GM23338 (cell line): ENCODE measurements around the gene HCFC1. TPM values are rescaled to one million over a fixed set of nuclear protein-coding genes. Genes with fewer than 3 reads are reported as not detected.
A peak's percentile ranks its signal among the peaks of the same experiment; 100 is the strongest.

Source experiments
- ATAC-seq: fragments of 200-7000 bp; cut with Tn5 transposase; 3 replicates; pipeline ENCODE4 v1.9.1; 2020
- DNase-seq: peaks from one replicate; pipeline ENCODE4 v3.0.0-alpha.2; 2015; ENCODE audit warnings: low spot score
- H2AFZ ChIP-seq: fragments of 200-600 bp; sonication (generic); 2 replicates; pipeline ENCODE4 v1.8.0; 2016; ENCODE audit warnings: antibody characterized with exemption, mild to moderate bottlenecking, moderate library complexity
- H3F3A ChIP-seq: fragments of 200-600 bp; sonication (generic); replicated peaks from 2 replicates; pipeline ENCODE4 v1.8.0; 2017; ENCODE audit warnings: antibody characterized with exemption, mixed run types, low read depth
- H3K27ac ChIP-seq: fragments of 200-600 bp; sonication (generic); 2 replicates; pipeline ENCODE4 v1.6.1; 2016; ENCODE audit warnings: low read depth
- H3K27me3 ChIP-seq: fragments of 200-600 bp; sonication (generic); 2 replicates; pipeline ENCODE4 v1.8.0; 2016; ENCODE audit warnings: mild to moderate bottlenecking, mixed run types, moderate library complexity; ENCODE audit not compliant: insufficient read depth
- H3K36me3 ChIP-seq: fragments of 200-600 bp; sonication (generic); 2 replicates; pipeline ENCODE4 v1.8.0; 2016; ENCODE audit warnings: mild to moderate bottlenecking; ENCODE audit not compliant: insufficient read depth
- H3K4me1 ChIP-seq: fragments of 200-600 bp; sonication (generic); 2 replicates; pipeline ENCODE4 v1.8.0; 2016; ENCODE audit warnings: mild to moderate bottlenecking, moderate library complexity; ENCODE audit not compliant: insufficient read depth
- H3K4me2 ChIP-seq: fragments of 200-600 bp; sonication (generic); 2 replicates; pipeline ENCODE4 v1.7.1; 2017; ENCODE audit warnings: mixed run types
- H3K4me3 ChIP-seq: fragments of 200-600 bp; sonication (generic); 2 replicates; pipeline ENCODE4 v1.6.1; 2016; ENCODE audit warnings: mixed run types
- H3K79me2 ChIP-seq: fragments of 200-600 bp; sonication (generic); replicated peaks from 2 replicates; pipeline ENCODE4 v1.8.0; 2017; ENCODE audit warnings: mild to moderate bottlenecking; ENCODE audit not compliant: insufficient read depth
- H3K9me2 ChIP-seq: fragments of 200-600 bp; sonication (generic); 2 replicates; pipeline ENCODE4 v1.8.0; 2017; ENCODE audit not compliant: insufficient read depth
- H4K20me1 ChIP-seq: fragments of 200-600 bp; sonication (generic); replicated peaks from 2 replicates; pipeline ENCODE4 v1.8.0; 2017; ENCODE audit warnings: mild to moderate bottlenecking; ENCODE audit not compliant: insufficient read depth
- H3K27ac Mint-ChIP-seq: 2 replicates; pipeline ENCODE4 v1.8.0; 2020; ENCODE audit warnings: inconsistent platforms, mild to moderate bottlenecking, moderate library complexity, mixed read lengths
- H3K27me3 Mint-ChIP-seq: 3 replicates; pipeline ENCODE4 v1.8.0; 2022; ENCODE audit warnings: low read depth, mild to moderate bottlenecking, moderate library complexity, mixed read lengths, inconsistent platforms; ENCODE audit not compliant: insufficient read depth, poor library complexity
- H3K36me3 Mint-ChIP-seq: 3 replicates; pipeline ENCODE4 v1.8.0; 2021; ENCODE audit warnings: low read depth, mild to moderate bottlenecking, inconsistent platforms, moderate library complexity, mixed read lengths
- H3K4me1 Mint-ChIP-seq: 3 replicates; pipeline ENCODE4 v1.8.0; 2020; ENCODE audit warnings: mild to moderate bottlenecking, inconsistent platforms, mixed read lengths
- H3K4me3 Mint-ChIP-seq: 3 replicates; pipeline ENCODE4 v1.8.0; 2021; ENCODE audit warnings: moderate library complexity, mild to moderate bottlenecking, inconsistent platforms, mixed read lengths
- H3K9me3 Mint-ChIP-seq: 3 replicates; pipeline ENCODE4 v1.8.0; 2020; ENCODE audit warnings: moderate library complexity, mild to moderate bottlenecking, inconsistent platforms, mixed read lengths
- CREB1 ChIP-seq: fragments of 250-450 bp; sonication (Bioruptor Pico); IDR thresholded peaks from 2 replicates; pipeline ENCODE4 v1.5.0; 2020; ENCODE audit warnings: low read depth, mild to moderate bottlenecking, moderate library complexity
- CTCF ChIP-seq, 2 experiments: fragments of 200-600 bp in 1 of 2; sonication (generic) in 1 of 2; conservative IDR thresholded peaks; 2 replicates each; pipeline versions ENCODE4 v1.5.1 to v1.6.1; 2016 to 2017; ENCODE audit warnings: antibody characterized with exemption in 2 of 2, low read depth in 2 of 2, mild to moderate bottlenecking in 2 of 2, moderate library complexity in 1 of 2
- ETS1 ChIP-seq: IDR thresholded peaks from 2 replicates; pipeline ENCODE4 v1.6.1; 2016; ENCODE audit warnings: antibody characterized with exemption
- EZH2 ChIP-seq: fragments of 200-600 bp; sonication (generic); IDR thresholded peaks from one replicate; pipeline ENCODE4 v1.8.0; 2017; ENCODE audit warnings: antibody characterized with exemption, mild to moderate bottlenecking, low read depth; ENCODE audit not compliant: unreplicated experiment
- EZH2phosphoT487 ChIP-seq: fragments of 200-600 bp; sonication (generic); IDR thresholded peaks from one replicate; pipeline ENCODE4 v1.8.1; 2018; ENCODE audit warnings: antibody characterized with exemption; ENCODE audit not compliant: unreplicated experiment
- JUNB ChIP-seq: IDR thresholded peaks from one replicate; pipeline ENCODE4 v1.6.1; 2016; ENCODE audit warnings: antibody characterized with exemption; ENCODE audit not compliant: unreplicated experiment
- POLR2AphosphoS5 ChIP-seq: IDR thresholded peaks from 2 replicates; pipeline ENCODE4 v1.6.1; 2016; ENCODE audit warnings: antibody characterized with exemption, low read depth
- STAT1 ChIP-seq: IDR thresholded peaks from one replicate; pipeline ENCODE4 v1.6.1; 2016; ENCODE audit warnings: antibody characterized with exemption; ENCODE audit not compliant: unreplicated experiment
- ZNF114 ChIP-seq: fragments of 250-450 bp; sonication (Bioruptor Pico); IDR thresholded peaks from 2 replicates; pipeline ENCODE4 v1.5.0; 2020; ENCODE audit warnings: mild to moderate bottlenecking, moderate library complexity
- ZNF462 ChIP-seq: fragments of 250-450 bp; sonication (Bioruptor Pico); IDR thresholded peaks from 2 replicates; pipeline ENCODE4 v1.5.0; 2020; ENCODE audit warnings: mild to moderate bottlenecking, moderate library complexity
- polyA plus RNA-seq: library from polyadenylated mRNA; unstranded; fragments of >200 nt; fragmentation: Nextera tagmentation; extraction: Ambion mirVana; gene quantifications from 2 replicates; pipeline ENCODE4 v1.2.1, GENCODE V29; 2016
- total RNA-seq: library from RNA; depleted of rRNA; stranded (reverse); fragments of >200 nt; shearing (Covaris generic); gene quantifications from 2 replicates; pipeline ENCODE4 v1.2.3, GENCODE V29; 2014

Gene HCFC1
- total and polyA plus RNA-seq, 2 experiments from 2014 or later: 33.0 to 188 TPM

- H3K27me3 Mint-ChIP-seq: peaks cover 5% of the 10 kb centered on the region
- no peaks in the 10 kb centered on the region; the same call in 1 of the 2 replicates for H4K20me1 ChIP-seq
- no peaks in the 10 kb centered on the region for H3K27me3 ChIP-seq
- no peaks in the 10 kb centered on the region for H3K9me2 ChIP-seq
- H3K4me2 ChIP-seq: no peak overlapping the region
- ATAC-seq (no peak), DNase-seq (no peak)
- no peaks in the 10 kb centered on the region for H3F3A ChIP-seq
- H2AFZ ChIP-seq: no peak overlapping the region
- no peak for TF ChIP-seq CTCF (conservative IDR thresholded peaks at IDR 0.05; ENCODE audit: low read depth in 2 of 2)
- no peak for TF ChIP-seq ZNF114 (CRISPR knock-in tag)
- no peak overlapping the region for H3K4me3 Mint-ChIP-seq
- H3K27ac ChIP-seq: no peak overlapping the region
- peaks cover 12% of the 10 kb centered on the region for H3K79me2 ChIP-seq
- H3K36me3 Mint-ChIP-seq: peaks cover 10% of the 10 kb centered on the region
- peaks cover 4% of the 10 kb centered on the region; the same call in 1 of the 2 replicates for H3K4me1 ChIP-seq
- H3K36me3 ChIP-seq: no peaks in the 10 kb centered on the region
- no peak overlapping the region for H3K27ac Mint-ChIP-seq
- no peaks in the 10 kb centered on the region for H3K9me3 Mint-ChIP-seq
- H3K4me3 ChIP-seq: no peak overlapping the region
- H3K4me1 Mint-ChIP-seq: peaks cover 24% of the 10 kb centered on the region
Observed at GRCh38 chrX:153937056-153937455, 34.6 kb downstream of the HCFC1 start.

GRCh38 chrX:153935326-153935851 lies 36.2 kb downstream of the HCFC1 start:
- Histone ChIP-seq H3K27me3 (no peaks in the 10 kb centered on the region), H3K4me3 (peak overlapping the region; percentile 45; the same call in 1 of the 2 replicates), H3K36me3 (no peaks in the 10 kb centered on the region), H3K4me2 (peak overlapping the region; percentile 66), H4K20me1 (no peaks in the 10 kb centered on the region; the same call in 1 of the 2 replicates), H3K4me1 (peaks cover 2% of the 10 kb centered on the region; the same call in 1 of the 2 replicates), H3K27ac (no peak overlapping the region), H3F3A (no peaks in the 10 kb centered on the region), H3K79me2 (peaks cover 12% of the 10 kb centered on the region), H3K9me2 (no peaks in the 10 kb centered on the region), H2AFZ (no peak overlapping the region)
- H3K4me3 Mint-ChIP-seq: peak overlapping the region; percentile 66
- H3K36me3 Mint-ChIP-seq: peaks cover 27% of the 10 kb centered on the region
- no peaks in the 10 kb centered on the region for H3K9me3 Mint-ChIP-seq
- DNase-seq: peak; percentile 63
- peaks cover 5% of the 10 kb centered on the region for H3K27me3 Mint-ChIP-seq
- ATAC-seq: peak; percentile 57
- no peak overlapping the region for H3K27ac Mint-ChIP-seq
- no peak for TF ChIP-seq ETS1
- no peak for TF ChIP-seq EZH2phosphoT487
- no peak for TF ChIP-seq STAT1
- TF ChIP-seq EZH2: no peak
- TF ChIP-seq POLR2AphosphoS5: no peak
- no peak for TF ChIP-seq CTCF (conservative IDR thresholded peaks at IDR 0.05; ENCODE audit: low read depth in 2 of 2)
- TF ChIP-seq ZNF114 (CRISPR knock-in tag): no peak
- no peak for TF ChIP-seq ZNF462 (CRISPR knock-in tag)
- TF ChIP-seq CREB1 (CRISPR knock-in tag): no peak
- no peak for TF ChIP-seq JUNB
- peaks cover 19% of the 10 kb centered on the region; the same call in 2 of the 3 replicates for H3K4me1 Mint-ChIP-seq
